ENCODE measurements around the gene NAT10.
"Not testable (repeated sequence)": the region's sequence is repeated elsewhere in the genome, so short reads cannot be mapped to it uniquely, and the experiment has no call there.

The NAT10 gene

GRCh38 chr11:34169686-34170085 lies 64.3 kb downstream of the NAT10 start:
- no peak for DNase-seq

GRCh38 chr11:34173050-34173449 lies 67.6 kb downstream of the NAT10 start:
- no peak for DNase-seq

- peak; percentile 58 to 73 for DNase-seq
Measured at GRCh38 chr11:34174412-34175041, 69.1 kb downstream of the NAT10 start.

GRCh38 chr11:34175284-34176019 lies 70.0 kb downstream of the NAT10 start:
- no peak for DNase-seq

GRCh38 chr11:34176751-34177209 lies 71.4 kb downstream of the NAT10 start:
- DNase-seq, result peak in 1 of 2 experiments; percentile 12

- no peak for DNase-seq
Measured at GRCh38 chr11:34178209-34178821, 72.9 kb downstream of the NAT10 start.

- DNase-seq, result no peak
Measured at GRCh38 chr11:34179026-34179675, 73.7 kb downstream of the NAT10 start.

- DNase-seq, result no peak
Measured at GRCh38 chr11:34180040-34180813, 74.8 kb downstream of the NAT10 start.

GRCh38 chr11:34180814-34181165 lies 75.4 kb downstream of the NAT10 start:
- not testable (repeated sequence) for DNase-seq

GRCh38 chr11:34181251-34181650 lies 75.8 kb downstream of the NAT10 start:
- DNase-seq, result no peak

- no peak for DNase-seq
Measured at GRCh38 chr11:34181856-34182405, 76.5 kb downstream of the NAT10 start.

- no peak for DNase-seq
Measured at GRCh38 chr11:34182425-34182824, 77.0 kb downstream of the NAT10 start.

GRCh38 chr11:34182921-34183685 lies 77.7 kb downstream of the NAT10 start:
- DNase-seq, result no peak

GRCh38 chr11:34183848-34184391 lies 78.5 kb downstream of the NAT10 start:
- no peak for DNase-seq

- peak in 1 of 2 experiments; percentile 31 for DNase-seq
Measured at GRCh38 chr11:34184505-34185015, 79.1 kb downstream of the NAT10 start.

GRCh38 chr11:34185926-34186841 lies 80.8 kb downstream of the NAT10 start:
- DNase-seq, result no peak

GRCh38 chr11:34188181-34188580 lies 82.8 kb downstream of the NAT10 start:
- no peak for DNase-seq

- DNase-seq, result no peak
Measured at GRCh38 chr11:34189191-34189590, 83.8 kb downstream of the NAT10 start.

- DNase-seq, result no peak
Measured at GRCh38 chr11:34190192-34191139, 85.0 kb downstream of the NAT10 start.
